ENCODE data around the gene LRRC56. TPM values are rescaled to one million over a fixed set of nuclear protein-coding genes. Genes with fewer than 3 reads are reported as not detected.
A peak's percentile ranks its signal among the peaks of the same experiment; 100 is the strongest.
"Not testable (repeated sequence)": the region's sequence is repeated elsewhere in the genome, so short reads cannot be mapped to it uniquely, and the experiment has no call there.

The LRRC56 gene
- total and polyA plus RNA-seq, 4 donors, result 0.25 to 1.5 (median 1.2) TPM

DNA sequence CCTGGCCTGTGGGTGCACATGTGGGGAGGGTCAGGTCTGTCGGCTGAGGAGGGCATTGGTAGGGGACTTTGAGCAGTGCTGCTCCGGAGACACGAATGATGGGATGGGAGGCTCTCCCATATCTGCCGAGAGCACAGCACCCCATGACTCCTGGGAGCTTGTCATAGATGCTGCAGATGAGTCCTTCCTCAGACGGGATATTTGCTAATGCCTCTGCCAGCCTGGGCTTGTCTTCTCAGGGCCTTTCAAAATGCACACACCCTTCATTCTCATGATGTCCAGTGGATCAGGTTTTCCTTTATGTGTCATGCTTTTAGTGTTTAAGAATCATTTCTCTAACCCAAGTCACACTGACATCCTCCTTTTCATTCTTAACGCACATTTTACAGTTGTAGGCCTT, 22.2 kb upstream of the LRRC56 start:
- Histone ChIP-seq H3K27ac (ENCODE audit: low read depth in 1 of 2, low read length in 2 of 2) (no peak overlapping the region), H3K36me3 (ENCODE audit: control insufficient read depth in 1 of 2, insufficient read depth in 2 of 2, low read length in 1 of 2) (no peaks in the 10 kb centered on the region), H3K4me1 (ENCODE audit: control insufficient read depth in 1 of 2, insufficient read depth in 2 of 2, low read length in 2 of 2) (no peaks in the 10 kb centered on the region), H3K4me3 (ENCODE audit: low read length in 2 of 2) (no peak overlapping the region), H3K9me3 (ENCODE audit: control insufficient read depth, low read length) (no peaks in the 10 kb centered on the region), H3K27me3 (ENCODE audit: control insufficient read depth in 1 of 2, insufficient read depth in 2 of 2, low read length in 1 of 2) (no peaks in the 10 kb centered on the region)
- WGBS, 2 donors, result 94% methylated on average over 6 of the region's 6 CpGs
- ATAC-seq (ENCODE audit: low FRiP score) (no peak), DNase-seq (no peak)
- intact Hi-C loops (cut with DNase I), result no loop called here

DNA sequence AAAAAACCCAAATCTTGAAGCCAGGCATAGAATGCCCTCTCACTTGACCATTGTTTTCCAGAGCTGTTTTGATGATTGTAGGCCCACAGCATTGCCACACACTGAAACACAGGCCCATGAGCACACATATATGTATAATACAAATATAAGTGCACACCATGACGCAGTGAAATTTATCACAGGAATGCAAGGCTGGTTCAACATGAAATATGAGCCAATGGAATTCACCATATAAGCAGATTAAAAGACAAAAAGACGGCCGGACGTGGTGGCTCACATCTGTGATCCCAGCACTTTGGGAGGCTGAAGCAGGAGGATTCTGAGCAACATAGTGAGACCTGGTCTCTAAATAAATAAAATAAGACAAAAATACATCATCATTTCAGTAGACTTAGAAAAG, 20.9 kb upstream of the LRRC56 start:
- no peaks in the 10 kb centered on the region for H3K36me3 ChIP-seq (ENCODE audit: control insufficient read depth in 1 of 2, insufficient read depth in 2 of 2, low read length in 1 of 2)
- H3K27ac ChIP-seq (ENCODE audit: low read depth in 1 of 2, low read length in 2 of 2), result no peak overlapping the region
- no peak for DNase-seq
- no peak for ATAC-seq (ENCODE audit: low FRiP score)
- intact Hi-C loops (cut with DNase I), result no loop called here
- H3K4me1 ChIP-seq (ENCODE audit: control insufficient read depth in 1 of 2, insufficient read depth in 2 of 2, low read length in 2 of 2), result no peaks in the 10 kb centered on the region
- H3K27me3 ChIP-seq (ENCODE audit: control insufficient read depth in 1 of 2, insufficient read depth in 2 of 2, low read length in 1 of 2), result no peaks in the 10 kb centered on the region
- 87 to 92% methylated on average over 4 of the region's 4 CpGs for WGBS, 2 donors
- H3K9me3 ChIP-seq (ENCODE audit: control insufficient read depth, low read length), result no peaks in the 10 kb centered on the region
- no peak overlapping the region for H3K4me3 ChIP-seq (ENCODE audit: low read length in 2 of 2)

DNA sequence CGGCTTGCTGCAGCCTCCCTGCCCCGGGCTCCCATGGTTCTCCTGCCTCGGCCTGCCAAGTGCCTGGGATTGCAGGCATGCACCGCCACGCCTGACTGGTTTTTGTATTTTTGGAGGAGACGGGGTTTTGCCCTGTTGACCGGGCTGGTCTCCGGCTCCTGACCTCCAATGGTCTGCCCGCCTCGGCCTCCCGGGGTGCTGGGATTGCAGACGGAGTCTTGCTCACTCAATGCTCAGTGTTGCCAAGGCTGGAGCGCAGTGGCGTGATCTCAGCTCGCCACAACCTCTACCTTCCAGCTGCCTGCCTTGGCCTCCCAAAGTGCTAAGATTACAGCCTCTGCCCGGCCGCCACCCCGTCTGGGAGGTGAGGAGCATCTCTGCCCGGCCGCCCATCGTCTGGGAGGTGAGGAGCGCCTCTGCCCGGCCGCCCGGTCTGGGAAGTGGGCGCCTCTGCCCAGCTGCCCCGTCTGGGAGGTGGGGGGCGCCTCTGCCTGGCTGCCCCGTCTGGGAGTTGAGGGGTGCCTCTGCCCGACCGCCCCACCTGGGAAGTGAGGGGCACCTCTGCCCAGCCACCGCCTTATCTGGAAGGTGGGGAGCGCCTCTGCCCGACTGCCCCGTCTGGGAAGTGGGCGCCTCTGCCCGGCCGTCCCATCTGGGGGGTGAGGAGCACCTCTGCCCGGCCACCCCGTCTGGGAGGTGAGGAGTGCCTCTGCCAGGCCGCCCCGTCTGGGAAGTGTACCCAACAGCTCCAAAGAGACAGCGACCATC, 20.2 kb upstream of the LRRC56 start:
- H3K27ac ChIP-seq (ENCODE audit: low read depth in 1 of 2, low read length in 2 of 2); H3K4me3 ChIP-seq (ENCODE audit: low read length in 2 of 2); H3K27me3 ChIP-seq (ENCODE audit: control insufficient read depth in 1 of 2, insufficient read depth in 2 of 2, low read length in 1 of 2); DNase-seq; intact Hi-C loops (cut with DNase I); H3K4me1 ChIP-seq (ENCODE audit: control insufficient read depth in 1 of 2, insufficient read depth in 2 of 2, low read length in 2 of 2); ATAC-seq (ENCODE audit: low FRiP score); H3K9me3 ChIP-seq (ENCODE audit: control insufficient read depth, low read length); H3K36me3 ChIP-seq (ENCODE audit: control insufficient read depth in 1 of 2, insufficient read depth in 2 of 2, low read length in 1 of 2): not testable (repeated sequence)
- WGBS, 2 donors, result 97% methylated on average over 42 to 43 of the region's 43 CpGs

DNA sequence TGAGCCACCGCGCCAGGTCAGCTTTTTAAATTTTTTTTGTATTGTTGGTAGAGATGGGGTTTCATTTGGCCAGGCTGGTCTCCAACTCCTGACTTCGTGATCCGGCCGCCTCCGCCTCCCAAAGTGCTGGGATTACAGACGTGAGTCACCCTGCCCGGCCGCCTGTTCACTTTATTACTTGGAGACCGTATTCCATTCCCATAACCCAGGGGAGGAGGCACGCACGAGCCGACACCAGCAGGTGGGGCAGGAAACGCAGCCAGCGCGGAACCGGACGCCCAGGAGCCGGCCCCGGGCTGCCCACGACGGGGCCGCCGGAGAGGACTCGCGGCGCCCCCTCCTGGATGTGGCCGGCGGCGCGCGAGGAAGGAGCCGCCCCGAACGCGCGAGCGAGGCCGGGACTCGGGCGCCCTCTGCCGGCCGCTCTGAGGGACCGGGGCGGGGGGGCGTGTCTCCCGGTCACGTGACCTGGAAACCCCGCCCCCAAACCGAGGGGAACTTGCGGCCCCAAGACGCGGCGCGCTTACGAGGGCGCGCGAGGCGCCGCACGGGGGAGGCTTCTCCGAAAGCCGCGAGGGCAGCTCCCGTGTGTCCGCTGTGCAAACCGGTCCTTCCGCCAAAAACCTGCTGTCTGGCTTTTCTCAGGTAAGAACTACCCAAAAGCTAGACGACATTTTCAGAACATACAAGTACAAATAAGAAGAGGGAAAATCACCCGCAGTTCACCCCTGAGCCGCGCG, 18.7 kb upstream of the LRRC56 start:
- 5 to 6% methylated on average over 41 to 74 of the region's 74 CpGs for WGBS, 2 donors
- H3K27me3 ChIP-seq (ENCODE audit: control insufficient read depth in 1 of 2, insufficient read depth in 2 of 2, low read length in 1 of 2), result no peaks in the 10 kb centered on the region

DNA sequence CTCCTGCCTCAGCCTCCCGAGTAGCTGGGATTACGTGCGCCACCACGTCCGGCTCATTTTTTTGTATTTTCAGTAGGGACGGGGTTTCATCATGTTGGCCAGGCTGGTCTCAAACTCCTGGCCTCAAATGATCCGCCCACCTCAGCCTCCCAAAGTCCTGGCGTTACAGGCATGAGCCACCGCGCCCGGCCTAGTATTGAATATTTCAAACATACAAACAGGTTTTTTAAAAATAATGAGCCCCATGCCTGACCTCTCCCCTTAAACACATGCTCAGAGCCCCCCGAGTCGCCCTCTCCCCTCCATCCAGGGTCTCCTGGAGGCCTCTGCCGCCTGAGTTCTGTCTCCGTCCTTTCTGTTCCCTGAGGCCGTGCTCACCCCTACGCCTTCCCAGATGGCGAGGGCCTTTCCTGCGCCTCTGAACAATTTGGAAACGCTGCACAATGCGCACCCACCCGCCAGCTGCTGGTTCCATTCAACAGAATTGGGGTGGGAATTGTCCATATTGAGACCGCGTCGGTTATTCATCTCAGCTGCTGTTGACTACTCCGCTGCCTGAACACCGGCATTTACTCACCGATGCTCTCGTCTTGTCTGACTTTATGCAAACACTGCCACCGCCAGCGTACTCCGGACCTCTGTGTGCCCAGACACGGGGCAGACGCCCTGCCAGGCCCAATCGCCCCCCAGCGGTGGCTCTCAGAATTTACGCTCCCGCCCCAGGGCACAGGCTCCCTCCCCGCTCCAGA, 16.7 kb upstream of the LRRC56 start:
- WGBS, 2 donors, result 92 to 93% methylated on average over 39 of the region's 39 CpGs
- H3K27ac ChIP-seq (ENCODE audit: low read depth in 1 of 2, low read length in 2 of 2), result no peak overlapping the region
- no peaks in the 10 kb centered on the region for H3K4me1 ChIP-seq (ENCODE audit: control insufficient read depth in 1 of 2, insufficient read depth in 2 of 2, low read length in 2 of 2)
- no peaks in the 10 kb centered on the region for H3K9me3 ChIP-seq (ENCODE audit: control insufficient read depth, low read length)
- DNase-seq, result peak in 1 of 2 donors; percentile 56
- intact Hi-C loops (cut with DNase I), result no loop called here
- no peaks in the 10 kb centered on the region for H3K27me3 ChIP-seq (ENCODE audit: control insufficient read depth in 1 of 2, insufficient read depth in 2 of 2, low read length in 1 of 2)
- H3K4me3 ChIP-seq (ENCODE audit: low read length in 2 of 2), result no peak overlapping the region
- H3K36me3 ChIP-seq (ENCODE audit: control insufficient read depth in 1 of 2, insufficient read depth in 2 of 2, low read length in 1 of 2), result no peaks in the 10 kb centered on the region
- ATAC-seq (ENCODE audit: low FRiP score), result no peak

More for the DNA sequence above, 18.7 kb upstream of the LRRC56 start:
- H3K4me1 ChIP-seq (ENCODE audit: control insufficient read depth in 1 of 2, insufficient read depth in 2 of 2, low read length in 2 of 2), result no peaks in the 10 kb centered on the region
- H3K36me3 ChIP-seq (ENCODE audit: control insufficient read depth in 1 of 2, insufficient read depth in 2 of 2, low read length in 1 of 2), result no peaks in the 10 kb centered on the region
- peak; percentile 99 for ATAC-seq (ENCODE audit: low FRiP score)
- intact Hi-C loops (cut with DNase I), result no loop called here
- H3K9me3 ChIP-seq (ENCODE audit: control insufficient read depth, low read length), result no peaks in the 10 kb centered on the region
- no peak overlapping the region for H3K4me3 ChIP-seq (ENCODE audit: low read length in 2 of 2)
- peak; percentile 94 to 97 for DNase-seq
- H3K27ac ChIP-seq (ENCODE audit: low read depth in 1 of 2, low read length in 2 of 2), result peak overlapping the region in 1 of 2 donors; percentile 68

DNA sequence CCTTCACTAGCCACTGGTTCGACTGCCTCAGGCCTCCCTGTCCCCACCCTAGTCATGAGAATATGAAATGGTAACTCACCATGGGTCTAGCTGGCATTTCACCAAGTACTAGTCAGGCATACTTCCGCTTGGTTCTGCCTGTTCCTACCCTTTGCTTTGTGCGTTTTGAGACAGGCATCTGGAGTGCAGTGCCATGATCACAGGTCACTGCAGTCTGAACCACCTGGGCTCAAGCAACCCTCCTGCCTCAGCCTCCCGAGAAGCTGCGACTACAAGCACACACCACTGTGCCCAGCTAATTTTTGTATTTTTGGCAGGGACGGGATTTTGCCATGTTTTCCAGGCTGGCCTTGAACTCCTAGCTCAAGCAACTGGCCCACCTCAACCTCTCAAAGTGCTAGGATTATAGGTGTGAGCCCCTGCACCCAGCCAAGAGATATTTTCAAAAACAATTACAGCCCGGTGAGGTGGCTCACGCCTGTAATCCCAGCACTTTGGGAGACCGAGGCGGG, 16.1 kb upstream of the LRRC56 start:
- ATAC-seq (ENCODE audit: low FRiP score), result no peak
- no peaks in the 10 kb centered on the region for H3K9me3 ChIP-seq (ENCODE audit: control insufficient read depth, low read length)
- no peaks in the 10 kb centered on the region for H3K27me3 ChIP-seq (ENCODE audit: control insufficient read depth in 1 of 2, insufficient read depth in 2 of 2, low read length in 1 of 2)
- intact Hi-C loops (cut with DNase I), result no loop called here
- no peak overlapping the region for H3K27ac ChIP-seq (ENCODE audit: low read depth in 1 of 2, low read length in 2 of 2)
- H3K4me3 ChIP-seq (ENCODE audit: low read length in 2 of 2), result no peak overlapping the region
- WGBS, 2 donors, result 84 to 89% methylated on average over 10 of the region's 10 CpGs
- DNase-seq, result no peak
- no peaks in the 10 kb centered on the region for H3K36me3 ChIP-seq (ENCODE audit: control insufficient read depth in 1 of 2, insufficient read depth in 2 of 2, low read length in 1 of 2)
- no peaks in the 10 kb centered on the region for H3K4me1 ChIP-seq (ENCODE audit: control insufficient read depth in 1 of 2, insufficient read depth in 2 of 2, low read length in 2 of 2)

DNA sequence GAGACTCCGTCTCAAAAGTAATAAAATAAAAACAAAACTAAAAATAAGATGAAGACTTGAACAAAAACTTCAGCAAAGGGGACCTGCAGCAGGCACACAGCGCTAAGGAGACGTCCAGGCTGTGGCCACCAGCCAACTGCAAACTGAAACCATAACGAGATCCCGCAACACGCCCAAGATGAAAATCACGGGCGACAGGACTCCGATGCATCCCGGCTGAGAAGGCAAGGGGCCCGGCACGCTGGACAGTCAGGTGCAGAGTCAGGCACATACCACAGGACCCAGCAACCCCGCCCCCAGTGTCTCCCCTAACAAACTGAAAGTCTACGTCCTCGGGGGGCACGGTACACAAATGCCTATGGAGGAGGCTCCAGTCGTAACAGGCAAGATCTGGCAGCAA, 11.1 kb upstream of the LRRC56 start:
- 79 to 81% methylated on average over 17 of the region's 17 CpGs for WGBS, 2 donors
- DNase-seq, result peak in 1 of 2 donors; percentile 70

DNA sequence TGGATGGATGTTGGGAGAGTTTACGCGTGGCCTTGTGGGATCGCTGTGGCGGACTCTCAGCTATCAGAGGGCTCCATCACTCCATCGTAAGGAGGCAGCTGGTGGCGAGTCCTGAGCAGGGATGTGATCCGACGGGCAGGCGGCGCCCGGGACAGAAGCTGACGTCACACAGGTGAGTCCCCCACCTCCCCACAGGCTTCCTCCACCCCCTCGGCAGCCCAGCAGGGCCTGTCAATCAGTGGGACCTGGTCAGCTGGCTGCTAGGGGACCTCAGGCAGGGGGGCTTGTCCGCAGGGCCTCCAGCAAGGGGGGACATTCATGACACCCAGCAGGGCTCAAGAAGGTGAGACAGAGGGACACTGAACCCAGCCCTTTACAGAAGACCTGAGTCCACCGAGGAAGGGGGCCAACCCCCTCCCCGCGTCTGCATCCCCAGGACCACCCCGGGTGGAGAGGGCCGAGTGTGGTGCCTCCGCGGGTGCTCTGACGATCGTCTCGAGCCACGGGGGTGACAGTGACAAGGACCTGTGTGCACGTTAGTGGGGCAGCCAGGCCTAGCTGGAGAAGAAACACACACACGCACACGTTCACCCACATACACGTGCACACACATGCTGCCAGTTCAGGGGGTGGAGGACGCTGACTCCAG, 9.0 kb upstream of the LRRC56 start:
- H3K36me3 ChIP-seq (ENCODE audit: control insufficient read depth in 1 of 2, insufficient read depth in 2 of 2, low read length in 1 of 2), result no peaks in the 10 kb centered on the region

More for the DNA sequence above, 11.1 kb upstream of the LRRC56 start:
- Histone ChIP-seq H3K27ac (ENCODE audit: low read depth in 1 of 2, low read length in 2 of 2) (no peak overlapping the region), H3K9me3 (ENCODE audit: control insufficient read depth, low read length) (no peaks in the 10 kb centered on the region), H3K36me3 (ENCODE audit: control insufficient read depth in 1 of 2, insufficient read depth in 2 of 2, low read length in 1 of 2) (no peaks in the 10 kb centered on the region), H3K4me3 (ENCODE audit: low read length in 2 of 2) (no peak overlapping the region), H3K27me3 (ENCODE audit: control insufficient read depth in 1 of 2, insufficient read depth in 2 of 2, low read length in 1 of 2) (no peaks in the 10 kb centered on the region), H3K4me1 (ENCODE audit: control insufficient read depth in 1 of 2, insufficient read depth in 2 of 2, low read length in 2 of 2) (no peaks in the 10 kb centered on the region)
- no peak for ATAC-seq (ENCODE audit: low FRiP score)
- intact Hi-C loops (cut with DNase I), result no loop called here

More for the DNA sequence above, 9.0 kb upstream of the LRRC56 start:
- Histone ChIP-seq H3K4me1 (ENCODE audit: control insufficient read depth in 1 of 2, insufficient read depth in 2 of 2, low read length in 2 of 2) (no peaks in the 10 kb centered on the region), H3K4me3 (ENCODE audit: low read length in 2 of 2) (no peak overlapping the region), H3K27me3 (ENCODE audit: control insufficient read depth in 1 of 2, insufficient read depth in 2 of 2, low read length in 1 of 2) (no peaks in the 10 kb centered on the region), H3K27ac (ENCODE audit: low read depth in 1 of 2, low read length in 2 of 2) (no peak overlapping the region), H3K9me3 (ENCODE audit: control insufficient read depth, low read length) (no peaks in the 10 kb centered on the region)
- DNase-seq (peak in 1 of 2 donors; percentile 69), ATAC-seq (ENCODE audit: low FRiP score) (peak; percentile 11)
- WGBS, 2 donors, result 81 to 82% methylated on average over 30 of the region's 30 CpGs
- intact Hi-C loops (cut with DNase I), result no loop called here

All from aorta (tissue), 5 donors.